Liver (tissue), 9 donors: Measurements from ENCODE around the gene PDE9A. TPM values are rescaled to one million over a fixed set of nuclear protein-coding genes. Genes with fewer than 3 reads are reported as not detected.
A peak's percentile ranks its signal among the peaks of the same experiment; 100 is the strongest.

Experiments
- DNase-seq: peaks from one replicate; pipeline ENCODE4 v3.0.0-alpha.2; 2017; ENCODE audit warnings: low spot score
- H3K27ac ChIP-seq, 2 donors: one replicate each; pipeline ENCODE4 v1.7.0; 2013; ENCODE audit warnings: inconsistent platforms in 2 of 2, low read length in 2 of 2, control low read depth in 1 of 2, low read depth in 1 of 2, mild to moderate bottlenecking in 1 of 2
- H3K27me3 ChIP-seq, 4 donors: one replicate each; pipeline versions ENCODE4 v1.6.1 to v1.7.0; 2013; ENCODE audit warnings: low read length in 3 of 4, inconsistent platforms in 1 of 4, mild to moderate bottlenecking in 1 of 4, moderate library complexity in 1 of 4; ENCODE audit not compliant: control insufficient read depth in 4 of 4, insufficient read depth in 4 of 4
- H3K36me3 ChIP-seq, 4 donors: one replicate each; pipeline versions ENCODE4 v1.6.1 to v1.7.0; 2013; ENCODE audit warnings: low read length in 3 of 4, mild to moderate bottlenecking in 3 of 4, low read depth in 1 of 4, moderate library complexity in 1 of 4; ENCODE audit not compliant: control insufficient read depth in 4 of 4, insufficient read depth in 3 of 4
- H3K4me1 ChIP-seq, 4 donors: one replicate each; pipeline versions ENCODE4 v1.6.1 to v1.7.0; 2013; ENCODE audit warnings: low read length in 3 of 4, mild to moderate bottlenecking in 3 of 4, moderate library complexity in 1 of 4; ENCODE audit not compliant: control insufficient read depth in 4 of 4, insufficient read depth in 4 of 4
- H3K4me3 ChIP-seq, 3 donors: one replicate each; pipeline versions ENCODE4 v1.6.1 to v1.7.0; 2013; ENCODE audit warnings: low read length in 3 of 3, control low read depth in 1 of 3, low read depth in 1 of 3, mild to moderate bottlenecking in 1 of 3
- H3K9ac ChIP-seq, 2 donors: one replicate each; pipeline ENCODE4 v1.7.0; 2013; ENCODE audit warnings: low read length in 2 of 2, mild to moderate bottlenecking in 2 of 2, moderate library complexity in 2 of 2, control low read depth in 1 of 2, low read depth in 1 of 2
- H3K9me3 ChIP-seq, 4 donors: one replicate each; pipeline versions ENCODE4 v1.6.1 to v1.7.0; 2013; ENCODE audit warnings: low read length in 3 of 4; ENCODE audit not compliant: control insufficient read depth in 4 of 4
- EGR1 ChIP-seq, 2 donors: IDR thresholded peaks; 2 replicates each; pipeline ENCODE4 v1.6.1; 2016 to 2018; ENCODE audit warnings: antibody characterized with exemption in 2 of 2, low read depth in 2 of 2
- GABPA ChIP-seq, 2 donors: IDR thresholded peaks in 1 of 2; conservative IDR thresholded peaks in 1 of 2; 2 replicates each; pipeline ENCODE4 v1.6.1; 2016; ENCODE audit warnings: antibody characterized with exemption in 2 of 2, mild to moderate bottlenecking in 1 of 2, moderate library complexity in 1 of 2
- JUND ChIP-seq, 2 donors: IDR thresholded peaks; 2 replicates each; pipeline ENCODE4 v1.6.1; 2016; ENCODE audit warnings: antibody characterized with exemption in 2 of 2
- NR2F2 ChIP-seq: IDR thresholded peaks from 2 replicates; pipeline ENCODE4 v1.6.1; 2016; ENCODE audit warnings: antibody characterized with exemption
- RAD21 ChIP-seq, 2 donors: IDR thresholded peaks; 2 replicates each; pipeline ENCODE4 v1.6.1; 2016; ENCODE audit warnings: antibody characterized with exemption in 2 of 2, mild to moderate bottlenecking in 2 of 2
- RXRA ChIP-seq, 2 donors: IDR thresholded peaks; 2 replicates each; pipeline ENCODE4 v1.6.1; 2017 to 2018; ENCODE audit warnings: antibody characterized with exemption in 2 of 2, mild to moderate bottlenecking in 1 of 2
- SP1 ChIP-seq: IDR thresholded peaks from 2 replicates; pipeline ENCODE4 v1.6.1; 2018; ENCODE audit warnings: antibody characterized with exemption, mild to moderate bottlenecking
- TAF1 ChIP-seq: conservative IDR thresholded peaks from 2 replicates; pipeline ENCODE4 v1.6.1; 2016; ENCODE audit warnings: antibody characterized with exemption, mild to moderate bottlenecking
- YY1 ChIP-seq: IDR thresholded peaks from 2 replicates; pipeline ENCODE4 v1.6.1; 2016; ENCODE audit warnings: antibody characterized with exemption, mild to moderate bottlenecking
- WGBS: extraction: QIAGEN DNeasy Blood & Tissue Kit; methylation state at CpG from one replicate; pipeline ENCODE4 v1.1.7; 2013; 5-methylcytosine and 5-hydroxymethylcytosine counted together
- polyA plus RNA-seq, 2 donors: library from polyadenylated mRNA; stranded (reverse) in 1 of 2; unstranded in 1 of 2; fragments of 200-250 nt in 1 of 2; fragments of >200 nt in 1 of 2; fragmentation: Nextera tagmentation in 1 of 2; extraction: Ambion mirVana in 1 of 2; gene quantifications; one replicate each; pipeline versions ENCODE4 v1.2.1 to v1.2.3, GENCODE V29; 2013 to 2015
- total RNA-seq, 2 donors: library from RNA; depleted of rRNA; stranded (reverse); fragments of >200 nt; gene quantifications; one replicate each; pipeline ENCODE4 v1.2.3, GENCODE V29; 2014
- TF ChIP-seq, protein P1 (sequence below): fragments of 150-350 bp; IDR thresholded peaks from 2 replicates; pipeline ENCODE4 v1.5.1; 2017; ENCODE audit warnings: improper control_type of control experiment, low read depth, low read length; ENCODE audit not compliant: missing input control
- TF ChIP-seq, protein P2 (sequence below): IDR thresholded peaks from 2 replicates; pipeline ENCODE4 v1.6.1; 2016; ENCODE audit warnings: antibody characterized with exemption
- TF ChIP-seq, protein P3 (sequence below): IDR thresholded peaks from 2 replicates; pipeline ENCODE4 v1.6.1; 2016; ENCODE audit warnings: antibody characterized with exemption
- donor health status: healthy.
- donor health status: healthy.
- donor health status: healthy.
- donor health status: healthy.
- donor health status: healthy.

Gene PDE9A
- total and polyA plus RNA-seq, 4 donors, result 1.5 to 4.2 (median 2.7) TPM

DNA sequence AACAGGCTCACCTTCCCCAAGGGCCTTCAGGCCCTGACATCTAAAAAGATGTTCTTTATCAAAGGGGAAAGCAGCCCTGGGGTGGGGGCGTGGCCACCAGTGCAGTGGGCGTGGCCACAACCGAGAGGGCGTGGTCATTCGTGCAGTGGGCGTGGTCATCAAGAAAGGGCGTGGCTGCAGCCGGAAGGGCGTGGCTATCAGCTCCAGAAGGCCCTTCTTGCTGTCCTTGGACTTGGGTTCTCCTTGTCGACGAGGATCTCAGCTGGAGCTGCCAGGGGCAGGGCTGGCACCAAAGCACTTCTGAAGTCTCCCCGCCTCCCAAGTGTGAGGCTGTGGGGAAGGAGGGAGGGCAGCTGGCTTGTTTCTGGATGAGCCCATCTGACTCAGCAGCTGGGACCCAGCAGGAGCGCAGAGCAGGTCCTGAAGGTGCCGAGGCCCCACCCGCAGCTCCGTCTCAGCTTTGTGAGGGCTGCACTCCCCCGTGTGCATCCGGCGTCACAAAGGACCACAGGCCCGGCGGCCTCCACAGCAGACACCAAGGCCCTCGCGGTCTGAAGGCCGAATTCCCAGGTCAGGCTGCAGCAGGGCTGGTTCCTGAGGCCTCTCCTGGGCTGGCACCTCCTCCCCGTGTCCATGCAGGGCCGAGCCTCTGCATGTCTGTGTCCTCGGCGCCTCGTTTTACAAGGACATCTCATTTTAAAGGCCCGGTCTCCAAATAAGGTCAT is 12.8 kb downstream of the PDE9A start:
- Histone ChIP-seq H3K27me3 (no peaks in the 10 kb centered on the region), H3K9me3 (no peaks in the 10 kb centered on the region), H3K27ac (no peak overlapping the region), H3K4me3 (no peak overlapping the region), H3K9ac (no peak overlapping the region), H3K36me3 (no peaks in the 10 kb centered on the region), H3K4me1 (no peaks in the 10 kb centered on the region)
- TF ChIP-seq, protein P1, sequence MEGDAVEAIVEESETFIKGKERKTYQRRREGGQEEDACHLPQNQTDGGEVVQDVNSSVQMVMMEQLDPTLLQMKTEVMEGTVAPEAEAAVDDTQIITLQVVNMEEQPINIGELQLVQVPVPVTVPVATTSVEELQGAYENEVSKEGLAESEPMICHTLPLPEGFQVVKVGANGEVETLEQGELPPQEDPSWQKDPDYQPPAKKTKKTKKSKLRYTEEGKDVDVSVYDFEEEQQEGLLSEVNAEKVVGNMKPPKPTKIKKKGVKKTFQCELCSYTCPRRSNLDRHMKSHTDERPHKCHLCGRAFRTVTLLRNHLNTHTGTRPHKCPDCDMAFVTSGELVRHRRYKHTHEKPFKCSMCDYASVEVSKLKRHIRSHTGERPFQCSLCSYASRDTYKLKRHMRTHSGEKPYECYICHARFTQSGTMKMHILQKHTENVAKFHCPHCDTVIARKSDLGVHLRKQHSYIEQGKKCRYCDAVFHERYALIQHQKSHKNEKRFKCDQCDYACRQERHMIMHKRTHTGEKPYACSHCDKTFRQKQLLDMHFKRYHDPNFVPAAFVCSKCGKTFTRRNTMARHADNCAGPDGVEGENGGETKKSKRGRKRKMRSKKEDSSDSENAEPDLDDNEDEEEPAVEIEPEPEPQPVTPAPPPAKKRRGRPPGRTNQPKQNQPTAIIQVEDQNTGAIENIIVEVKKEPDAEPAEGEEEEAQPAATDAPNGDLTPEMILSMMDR, result no peak
- peak; percentile 71 for DNase-seq
- WGBS, result 87% methylated on average over 30 of the region's 30 CpGs

DNA sequence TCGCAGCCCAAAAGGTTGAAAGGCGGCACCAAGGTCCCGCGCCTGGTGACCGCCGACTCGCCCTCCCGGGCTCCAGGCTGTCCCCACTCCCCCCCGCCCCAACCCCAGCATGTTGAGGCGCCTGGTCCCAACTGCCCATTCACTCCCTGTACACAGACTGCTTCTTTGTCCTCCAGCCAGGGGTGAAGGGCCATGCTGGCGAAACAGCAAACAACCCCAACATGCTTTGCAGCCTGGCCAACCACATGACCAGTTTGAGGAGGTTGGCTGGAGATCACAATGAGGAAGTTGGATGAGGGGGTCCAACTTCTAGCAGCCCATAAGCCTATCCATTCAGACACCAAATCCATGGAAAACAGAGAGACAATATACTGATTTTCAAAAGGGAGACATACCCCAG is 13.5 kb downstream of the PDE9A start:
- Histone ChIP-seq H3K27ac (no peak overlapping the region), H3K36me3 (no peaks in the 10 kb centered on the region), H3K4me1 (peaks cover 0 to 7% (median 5%) of the 10 kb centered on the region in 4 donors), H3K9me3 (no peaks in the 10 kb centered on the region), H3K4me3 (no peak overlapping the region), H3K27me3 (no peaks in the 10 kb centered on the region), H3K9ac (no peak overlapping the region)
- 96% methylated on average over 11 of the region's 11 CpGs for WGBS
- TF ChIP-seq GABPA (IDR thresholded peaks at IDR 0.05 in 1 of 2, conservative IDR thresholded peaks at IDR 0.05 in 1 of 2) (no peak), YY1 (no peak), RXRA (IDR thresholded peaks at IDR 0.05) (no peak), EGR1 (IDR thresholded peaks at IDR 0.05; ENCODE audit: low read depth in 2 of 2) (no peak), TAF1 (no peak), SP1 (no peak), JUND (IDR thresholded peaks at IDR 0.05) (no peak)
- TF ChIP-seq, protein P2, sequence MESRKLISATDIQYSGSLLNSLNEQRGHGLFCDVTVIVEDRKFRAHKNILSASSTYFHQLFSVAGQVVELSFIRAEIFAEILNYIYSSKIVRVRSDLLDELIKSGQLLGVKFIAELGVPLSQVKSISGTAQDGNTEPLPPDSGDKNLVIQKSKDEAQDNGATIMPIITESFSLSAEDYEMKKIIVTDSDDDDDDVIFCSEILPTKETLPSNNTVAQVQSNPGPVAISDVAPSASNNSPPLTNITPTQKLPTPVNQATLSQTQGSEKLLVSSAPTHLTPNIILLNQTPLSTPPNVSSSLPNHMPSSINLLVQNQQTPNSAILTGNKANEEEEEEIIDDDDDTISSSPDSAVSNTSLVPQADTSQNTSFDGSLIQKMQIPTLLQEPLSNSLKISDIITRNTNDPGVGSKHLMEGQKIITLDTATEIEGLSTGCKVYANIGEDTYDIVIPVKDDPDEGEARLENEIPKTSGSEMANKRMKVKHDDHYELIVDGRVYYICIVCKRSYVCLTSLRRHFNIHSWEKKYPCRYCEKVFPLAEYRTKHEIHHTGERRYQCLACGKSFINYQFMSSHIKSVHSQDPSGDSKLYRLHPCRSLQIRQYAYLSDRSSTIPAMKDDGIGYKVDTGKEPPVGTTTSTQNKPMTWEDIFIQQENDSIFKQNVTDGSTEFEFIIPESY, result no peak
- TF ChIP-seq, protein P3, sequence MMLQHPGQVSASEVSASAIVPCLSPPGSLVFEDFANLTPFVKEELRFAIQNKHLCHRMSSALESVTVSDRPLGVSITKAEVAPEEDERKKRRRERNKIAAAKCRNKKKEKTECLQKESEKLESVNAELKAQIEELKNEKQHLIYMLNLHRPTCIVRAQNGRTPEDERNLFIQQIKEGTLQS, result no peak
- DNase-seq, result no peak

DNA sequence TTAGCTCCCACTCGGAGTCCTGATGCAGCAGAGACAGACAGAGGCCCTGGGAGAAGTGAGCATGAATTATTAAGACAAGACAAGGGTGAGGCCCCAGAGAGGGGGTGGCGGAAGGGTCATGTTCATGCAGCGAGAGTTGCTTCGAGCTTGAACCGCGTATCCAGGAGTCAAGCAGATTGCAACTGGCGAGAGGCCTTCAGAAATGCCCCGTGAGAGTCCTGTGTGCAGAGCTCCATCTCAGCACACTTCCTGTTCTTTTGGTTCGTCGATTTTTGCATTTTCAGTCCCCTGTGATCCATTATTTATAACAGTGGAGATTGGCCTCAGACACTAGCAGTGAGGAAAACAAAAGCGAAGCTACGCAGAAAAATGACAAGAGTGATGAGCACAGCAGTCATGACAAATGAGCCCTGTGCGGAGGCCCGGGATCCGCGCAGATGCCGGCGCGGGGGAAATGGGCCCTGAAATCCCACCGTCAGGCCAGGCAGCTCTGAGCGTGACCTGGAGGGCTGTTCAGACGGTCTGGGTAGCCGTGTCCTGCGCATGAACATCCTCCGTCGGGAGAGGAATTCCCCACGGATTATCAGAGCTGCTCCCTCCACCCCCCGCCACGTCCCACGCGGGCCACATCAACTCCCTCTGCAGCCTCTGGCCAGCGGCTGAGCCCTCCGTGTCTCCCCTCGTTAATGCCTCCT is 15.0 kb downstream of the PDE9A start:
- no peaks in the 10 kb centered on the region for H3K9me3 ChIP-seq
- no peak overlapping the region for H3K4me3 ChIP-seq
- H3K4me1 ChIP-seq, result peaks cover 0 to 21% (median 17%) of the 10 kb centered on the region in 4 donors
- H3K9ac ChIP-seq, result no peak overlapping the region
- no peaks in the 10 kb centered on the region for H3K27me3 ChIP-seq
- no peak for DNase-seq
- H3K36me3 ChIP-seq, result no peaks in the 10 kb centered on the region
- H3K27ac ChIP-seq, result no peak overlapping the region
- 88% methylated on average over 34 of the region's 34 CpGs for WGBS
- TF ChIP-seq, protein P2, result no peak
- TF ChIP-seq RAD21 (IDR thresholded peaks at IDR 0.05) (no peak), RXRA (IDR thresholded peaks at IDR 0.05) (no peak), NR2F2 (no peak)
- TF ChIP-seq, protein P3, result no peak
